HepG2 (cell line): ENCODE measurements around the gene EPHA2. TPM values are rescaled to one million over a fixed set of nuclear protein-coding genes. Genes with fewer than 3 reads are reported as not detected.
A peak's percentile ranks its signal among the peaks of the same experiment; 100 is the strongest.

Experiments
- ATAC-seq: fragments of 200-7000 bp; cut with Tn5 transposase; 3 replicates; pipeline ENCODE4 v1.9.1; 2020; ENCODE audit warnings: mild to moderate bottlenecking, moderate library complexity
- BruUV-seq: library from RNA; stranded (reverse); fragments of 400-500 nt; replicated peaks from 2 replicates; lab custom pipeline; 2021; lab: Mats Ljungman, UMichigan
- CTCF ChIA-PET: fragments of 300-600 bp; formaldehyde crosslinking; extraction: SDS; loops from one replicate; lab custom pipeline; 2021; ENCODE audit warnings: low total read pairs, inconsistent platforms, low intra/inter-chr PET ratio; lab: Yijun Ruan, JAX
- POLR2A ChIA-PET: fragments of 350-600 bp; sonication (Branson Sonifier 250); formaldehyde crosslinking; loops from one replicate; lab custom pipeline; 2020; ENCODE audit warnings: antibody characterized with exemption, inconsistent platforms; lab: Yijun Ruan, JAX
- DNase-seq: peaks from one replicate; pipeline ENCODE4 v3.0.0-alpha.2; 2015; ENCODE audit warnings: low spot score
- FAIRE-seq: peaks from 3 replicates; lab custom pipeline; 2011; peaks lifted over from hg19 to GRCh38; lab: Jason Lieb, UNC
- H2AFZ ChIP-seq: one replicate; pipeline ENCODE4 v1.6.1; 2011; ENCODE audit warnings: low read length, inconsistent platforms
- H3K27ac ChIP-seq: fragments of 300-600 bp; 3 replicates; pipeline ENCODE4 v1.8.0; 2011; ENCODE audit warnings: mixed run types, mild to moderate bottlenecking, mixed read lengths, low read length, inconsistent platforms; ENCODE audit not compliant: insufficient read depth; ENCODE audit errors: extremely low read length
- H3K27me3 ChIP-seq, 2 experiments: fragments of 200-600 bp in 1 of 2; 2 replicates in 1 of 2; 3 replicates in 1 of 2; pipeline versions ENCODE4 v1.6.0 to v1.8.0; 2011; ENCODE audit warnings: low read length in 2 of 2, mild to moderate bottlenecking in 2 of 2, moderate library complexity in 2 of 2, inconsistent platforms in 1 of 2; ENCODE audit not compliant: insufficient read depth in 2 of 2, control insufficient read depth in 1 of 2
- H3K36me3 ChIP-seq, 2 experiments: fragments of 200-600 bp in 1 of 2; replicated peaks in 1 of 2; 2 replicates in 1 of 2; 3 replicates in 1 of 2; pipeline versions ENCODE4 v1.5.1 to v1.8.0; 2011; ENCODE audit warnings: low read length in 2 of 2, inconsistent platforms in 1 of 2; ENCODE audit not compliant: insufficient read depth in 2 of 2, control insufficient read depth in 1 of 2
- H3K4me1 ChIP-seq: 2 replicates; pipeline ENCODE4 v1.5.1; 2012; ENCODE audit warnings: low read length, inconsistent platforms; ENCODE audit not compliant: insufficient read depth
- H3K4me2 ChIP-seq: 2 replicates; pipeline ENCODE4 v1.6.0; 2011; ENCODE audit warnings: low read depth, low read length, inconsistent platforms
- H3K4me3 ChIP-seq, 3 experiments: fragments of 200-600 bp in 1 of 3; sonication (generic), shearing (Covaris generic) in 1 of 3; replicated peaks in 1 of 3; 2 replicates each; pipeline ENCODE4 v1.5.1; 2011 to 2016; ENCODE audit warnings: low read length in 3 of 3, inconsistent platforms in 2 of 3, low read depth in 2 of 3, mild to moderate bottlenecking in 2 of 3, control low read depth in 1 of 3, mixed read lengths in 1 of 3; ENCODE audit not compliant: insufficient read depth in 1 of 3
- H3K79me2 ChIP-seq: one replicate; pipeline ENCODE4 v1.6.1; 2011; ENCODE audit warnings: low read length, inconsistent platforms; ENCODE audit not compliant: insufficient read depth
- H3K9ac ChIP-seq: 2 replicates; pipeline ENCODE4 v1.6.0; 2011; ENCODE audit warnings: mild to moderate bottlenecking, low read depth, low read length, inconsistent platforms; ENCODE audit not compliant: insufficient read depth
- H3K9me3 ChIP-seq: 2 replicates; pipeline ENCODE4 v1.5.1; 2012; ENCODE audit warnings: mild to moderate bottlenecking, low read length
- H4K20me1 ChIP-seq: 2 replicates; pipeline ENCODE4 v1.6.0; 2011; ENCODE audit warnings: inconsistent platforms, mild to moderate bottlenecking, low read length, moderate library complexity; ENCODE audit not compliant: insufficient read depth
- FOSL2 ChIP-seq: sonication (generic); formaldehyde crosslinking; IDR thresholded peaks from 2 replicates; pipeline ENCODE4 v1.4.0; 2020; ENCODE audit warnings: missing genetic modification reagents
- FOXA1 ChIP-seq, 2 experiments: fragments of 450-650 bp in 1 of 2; sonication (generic) in 1 of 2; formaldehyde crosslinking in 1 of 2; IDR thresholded peaks; 2 replicates each; pipeline versions ENCODE4 v1.4.0 to v1.6.1; 2016 to 2020; ENCODE audit warnings: missing genetic modification reagents in 1 of 2
- HNF4G ChIP-seq, 2 experiments: sonication (generic) in 1 of 2; formaldehyde crosslinking in 1 of 2; IDR thresholded peaks; 2 replicates each; pipeline versions ENCODE4 v1.4.0 to v1.6.1; 2011 to 2020; ENCODE audit warnings: borderline replicate concordance in 2 of 2, low read depth in 2 of 2, mild to moderate bottlenecking in 2 of 2, low read length in 1 of 2, missing genetic modification reagents in 1 of 2, moderate library complexity in 1 of 2
- MTERF4 ChIP-seq: sonication (generic); formaldehyde crosslinking; IDR thresholded peaks from 2 replicates; pipeline ENCODE4 v1.8.0; 2023; ENCODE audit warnings: mild to moderate bottlenecking, missing genetic modification reagents
- MZF1 ChIP-seq: sonication (generic); formaldehyde crosslinking; IDR thresholded peaks from 2 replicates; pipeline ENCODE4 v1.8.1; 2023; ENCODE audit warnings: mild to moderate bottlenecking, missing genetic modification reagents, borderline replicate concordance
- RAD51 ChIP-seq: fragments of 450-650 bp; IDR thresholded peaks from 2 replicates; pipeline ENCODE4 v1.6.1; 2016; ENCODE audit warnings: borderline replicate concordance
- REXO4 ChIP-seq: sonication (generic); formaldehyde crosslinking; IDR thresholded peaks from 2 replicates; pipeline ENCODE4 v1.8.0; 2022; ENCODE audit warnings: missing genetic modification reagents, mild to moderate bottlenecking, borderline replicate concordance
- SRSF4 ChIP-seq: fragments of 200-400 bp; formaldehyde crosslinking; IDR thresholded peaks from one replicate; pipeline ENCODE4 v1.6.1; 2018; ENCODE audit warnings: mild to moderate bottlenecking, low read depth, low read length, moderate library complexity; ENCODE audit not compliant: poor library complexity, severe bottlenecking
- SUZ12 ChIP-seq: fragments of 150-350 bp; IDR thresholded peaks from 2 replicates; pipeline ENCODE4 v1.6.1; 2014; ENCODE audit warnings: low read depth, low read length
- ZBTB7A ChIP-seq: sonication (generic); formaldehyde crosslinking; IDR thresholded peaks from 2 replicates; pipeline ENCODE4 v1.8.0; 2022; ENCODE audit warnings: mild to moderate bottlenecking, missing genetic modification reagents
- ZBTB7B ChIP-seq: sonication (generic); formaldehyde crosslinking; IDR thresholded peaks from 2 replicates; pipeline ENCODE4 v1.4.0; 2020; ENCODE audit warnings: missing genetic modification reagents
- ZKSCAN1 ChIP-seq: fragments of 150-350 bp; IDR thresholded peaks from 2 replicates; pipeline ENCODE4 v1.6.1; 2014; ENCODE audit warnings: low read length
- ZNF18 ChIP-seq: sonication (generic); formaldehyde crosslinking; IDR thresholded peaks from 2 replicates; pipeline ENCODE4 v1.8.0; 2022; ENCODE audit warnings: mild to moderate bottlenecking, missing genetic modification reagents; ENCODE audit not compliant: insufficient replicate concordance
- ZNF333 ChIP-seq: sonication (generic); formaldehyde crosslinking; IDR thresholded peaks from 2 replicates; pipeline ENCODE4 v1.4.0; 2020; ENCODE audit warnings: mild to moderate bottlenecking, missing genetic modification reagents, borderline replicate concordance
- ZNF446 ChIP-seq: sonication (generic); formaldehyde crosslinking; IDR thresholded peaks from 2 replicates; pipeline ENCODE4 v1.5.0; 2020; ENCODE audit warnings: mild to moderate bottlenecking, missing genetic modification reagents
- ZNF484 ChIP-seq: sonication (generic); formaldehyde crosslinking; IDR thresholded peaks from 2 replicates; pipeline ENCODE4 v1.5.1; 2020; ENCODE audit warnings: mild to moderate bottlenecking, low read depth, missing genetic modification reagents, borderline replicate concordance
- ZNF550 ChIP-seq: sonication (generic); formaldehyde crosslinking; IDR thresholded peaks from 2 replicates; pipeline ENCODE4 v1.4.0; 2020; ENCODE audit warnings: mild to moderate bottlenecking, missing genetic modification reagents, borderline replicate concordance
- ZNF672 ChIP-seq: sonication (generic); formaldehyde crosslinking; IDR thresholded peaks from 2 replicates; pipeline ENCODE4 v1.8.1; 2022; ENCODE audit warnings: missing genetic modification reagents
- ZNF713 ChIP-seq: sonication (generic); formaldehyde crosslinking; IDR thresholded peaks from 2 replicates; pipeline ENCODE4 v1.4.0; 2020; ENCODE audit warnings: mild to moderate bottlenecking, missing genetic modification reagents
- ZNF773 ChIP-seq: sonication (generic); formaldehyde crosslinking; IDR thresholded peaks from 2 replicates; pipeline ENCODE4 v1.4.0; 2020; ENCODE audit warnings: missing genetic modification reagents, borderline replicate concordance
- ZNF792 ChIP-seq: IDR thresholded peaks from 2 replicates; pipeline ENCODE4 v1.6.1; 2016
- WGBS: methylation state at CpG from one replicate; pipeline ENCODE4 v1.1.6; 2017; ENCODE audit warnings: low lambda C conversion rate; 5-methylcytosine and 5-hydroxymethylcytosine counted together
- in situ Hi-C: cut with HindIII; loops from 2 replicates; pipeline ENCODE4 v1.10.0; 2017; ENCODE audit warnings: low pct_unique_long_range_greater_than_20kb; ENCODE audit not compliant: extremely low pct_ligation_motif_present
- intact Hi-C: fragments of 100-400 bp; cut with micrococcal nuclease; formaldehyde crosslinking; loops from one replicate; pipeline ENCODE4 v1.10.0; 2022; ENCODE audit not compliant: unreplicated experiment
- polyA plus RNA-seq, 8 experiments: library from polyadenylated mRNA; depleted of rRNA in 3 of 8; stranded (reverse) in 7 of 8; unstranded in 1 of 8; fragments of >200 nt; fragmentation: Illumina TruSeq in 4 of 8; extraction: Trizol in 4 of 8; gene quantifications; 2 replicates each; pipeline versions ENCODE4 v1.2.1 to v1.2.3, GENCODE V29; 2011 to 2016; ENCODE audit warnings: low read depth in 4 of 8, missing spikeins in 1 of 8, mixed read lengths in 1 of 8; ENCODE audit not compliant: insufficient read depth in 1 of 8
- total RNA-seq, 5 experiments: library from RNA; depleted of rRNA; stranded (reverse); fragments of >200 nt; fragmentation: Illumina TruSeq; extraction: Trizol; gene quantifications; 2 replicates each; pipeline ENCODE4 v1.2.3, GENCODE V29; 2016; ENCODE audit warnings: low read depth in 1 of 5
- TF ChIP-seq, protein P1 (sequence below): sonication (generic); formaldehyde crosslinking; IDR thresholded peaks from 2 replicates; pipeline ENCODE4 v1.5.0; 2020; ENCODE audit warnings: mild to moderate bottlenecking, low read depth, missing genetic modification reagents, borderline replicate concordance

EPHA2 gene
- total and polyA plus RNA-seq, 2 of the 13 experiments (the other 11 are each of a cell fraction or from before 2014, with no cell fraction given) = 33.6 to 53.6 TPM

DNA sequence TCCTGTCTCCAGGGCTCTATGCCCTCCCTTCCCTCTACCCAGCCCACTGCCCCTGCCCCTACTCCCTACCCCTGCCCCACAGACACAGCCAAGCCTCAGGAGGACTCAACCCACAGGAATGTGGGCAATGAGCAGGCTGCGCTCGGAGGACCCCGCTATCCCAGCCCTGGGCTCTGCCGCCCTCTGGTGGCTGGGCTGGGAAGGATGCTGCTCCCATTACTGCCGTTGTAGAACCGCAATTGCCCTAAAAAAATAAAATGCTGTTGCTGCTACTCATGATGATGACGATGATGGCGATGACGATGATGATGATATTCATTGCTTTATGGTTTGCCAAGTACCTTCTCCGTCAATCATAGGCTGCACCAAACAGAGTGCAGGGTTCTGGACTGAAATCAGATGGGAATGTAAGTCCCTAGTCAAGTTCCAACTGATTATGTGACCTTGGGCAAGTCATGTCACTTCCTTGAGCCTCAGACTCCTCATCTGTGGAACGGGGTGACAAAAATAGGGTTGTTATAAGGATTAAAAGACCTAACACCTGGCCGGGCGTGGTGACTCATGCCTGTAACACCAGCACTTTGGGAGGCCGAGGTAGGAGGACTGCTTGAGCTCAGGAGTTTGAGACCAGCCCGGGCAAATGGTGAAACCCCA lies 32.0 kb upstream of the EPHA2 start:
- 6% methylated on average over 15 of the region's 15 CpGs for WGBS
- no peak overlapping the region for H3K4me3 ChIP-seq
- peak; percentile 79 for FAIRE-seq
- intact Hi-C loops (loop anchor here (1.0 kb wide), 1 partner anchor 109 kb away; no protein-coding TSS in a partner anchor), in situ Hi-C loops (no loop called here)
- H3K4me2 ChIP-seq = no peak overlapping the region
- H2AFZ ChIP-seq = no peak overlapping the region
- no peak overlapping the region for H3K9ac ChIP-seq
- H3K27me3 ChIP-seq = peaks cover 2 to 5% of the 10 kb centered on the region in 2 experiments; a peak in 2 of 5 replicates
- ChIA-PET POLR2A (interaction anchor here (0.9 kb wide), 1 partner anchor 9 kb away, joined by 3 read pairs; no protein-coding TSS in a partner anchor), CTCF (interaction anchor here (1.0 to 6.0 kb wide), 6 partner anchors 32 to 112 kb away, joined by 3 to 98 read pairs (median 4); partner anchors contain the start of gene EPHA2)
- H3K36me3 ChIP-seq = no peaks in the 10 kb centered on the region
- no peaks in the 10 kb centered on the region for H3K9me3 ChIP-seq
- no peaks in the 10 kb centered on the region for H4K20me1 ChIP-seq
- no peaks in the 10 kb centered on the region for H3K79me2 ChIP-seq
- peaks cover 64% of the 10 kb centered on the region for H3K4me1 ChIP-seq
- DNase-seq = peak; percentile 52
- no TSS peak for BruUV-seq
- peak; percentile 70 for ATAC-seq
- H3K27ac ChIP-seq = no peak overlapping the region
- TF ChIP-seq SRSF4 (no peak), MTERF4 (CRISPR knock-in tag) (no peak), ZNF446 (no peak), ZNF792 (CRISPR knock-in tag) (no peak), RAD51 (no peak), MZF1 (CRISPR knock-in tag) (no peak), ZNF333 (no peak), ZNF550 (CRISPR knock-in tag) (no peak), ZNF713 (CRISPR knock-in tag) (no peak), ZNF773 (CRISPR knock-in tag) (no peak), ZBTB7B (peak; percentile 72), FOXA1 (IDR thresholded peaks at IDR 0.05) (no peak), FOXA1 (CRISPR knock-in tag; IDR thresholded peaks at IDR 0.05) (no peak), ZNF672 (CRISPR knock-in tag) (no peak), ZKSCAN1 (no peak), SUZ12 (no peak), FOSL2 (CRISPR knock-in tag) (peak; percentile 82), ZBTB7A (CRISPR knock-in tag) (0 out of 2 replicates have a peak, but pooled peaks have one; percentile 33), HNF4G (IDR thresholded peaks at IDR 0.05; ENCODE audit: borderline replicate concordance, low read depth, low read length) (no peak), HNF4G (CRISPR knock-in tag; IDR thresholded peaks at IDR 0.05; ENCODE audit: borderline replicate concordance, low read depth) (no peak), REXO4 (CRISPR knock-in tag) (no peak), ZNF484 (no peak), ZNF18 (no peak)
- TF ChIP-seq, protein P1, sequence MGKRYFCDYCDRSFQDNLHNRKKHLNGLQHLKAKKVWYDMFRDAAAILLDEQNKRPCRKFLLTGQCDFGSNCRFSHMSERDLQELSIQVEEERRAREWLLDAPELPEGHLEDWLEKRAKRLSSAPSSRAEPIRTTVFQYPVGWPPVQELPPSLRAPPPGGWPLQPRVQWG = no peak
